Breast epithelium (tissue), 3 donors: ENCODE data around the gene PEX16.

ENCODE experiments used
- POLR2A ChIP-seq: fragments of 450-650 bp; IDR thresholded peaks from one replicate; pipeline ENCODE4 v1.6.1; 2016; ENCODE audit warnings: antibody characterized with exemption, mild to moderate bottlenecking, moderate library complexity
- POLR2AphosphoS5 ChIP-seq, 3 donors: sonication (generic); formaldehyde crosslinking; IDR thresholded peaks; one replicate each; pipeline ENCODE4 v1.6.1; 2017; ENCODE audit warnings: antibody characterized with exemption in 3 of 3
- TF ChIP-seq, protein P1 (sequence below), 3 donors: fragments of 450-650 bp; IDR thresholded peaks; one replicate each; pipeline ENCODE4 v1.5.1; 2016 to 2017; ENCODE audit warnings: antibody characterized with exemption in 3 of 3, mild to moderate bottlenecking in 3 of 3, moderate library complexity in 3 of 3

GRCh38 chr11:45907911-45908370 lies 9.7 kb downstream of the PEX16 start:
- no peak for TF ChIP-seq POLR2AphosphoS5 (IDR thresholded peaks at IDR 0.05)
- TF ChIP-seq, protein P1, sequence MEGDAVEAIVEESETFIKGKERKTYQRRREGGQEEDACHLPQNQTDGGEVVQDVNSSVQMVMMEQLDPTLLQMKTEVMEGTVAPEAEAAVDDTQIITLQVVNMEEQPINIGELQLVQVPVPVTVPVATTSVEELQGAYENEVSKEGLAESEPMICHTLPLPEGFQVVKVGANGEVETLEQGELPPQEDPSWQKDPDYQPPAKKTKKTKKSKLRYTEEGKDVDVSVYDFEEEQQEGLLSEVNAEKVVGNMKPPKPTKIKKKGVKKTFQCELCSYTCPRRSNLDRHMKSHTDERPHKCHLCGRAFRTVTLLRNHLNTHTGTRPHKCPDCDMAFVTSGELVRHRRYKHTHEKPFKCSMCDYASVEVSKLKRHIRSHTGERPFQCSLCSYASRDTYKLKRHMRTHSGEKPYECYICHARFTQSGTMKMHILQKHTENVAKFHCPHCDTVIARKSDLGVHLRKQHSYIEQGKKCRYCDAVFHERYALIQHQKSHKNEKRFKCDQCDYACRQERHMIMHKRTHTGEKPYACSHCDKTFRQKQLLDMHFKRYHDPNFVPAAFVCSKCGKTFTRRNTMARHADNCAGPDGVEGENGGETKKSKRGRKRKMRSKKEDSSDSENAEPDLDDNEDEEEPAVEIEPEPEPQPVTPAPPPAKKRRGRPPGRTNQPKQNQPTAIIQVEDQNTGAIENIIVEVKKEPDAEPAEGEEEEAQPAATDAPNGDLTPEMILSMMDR (IDR thresholded peaks at IDR 0.05): no peak
- TF ChIP-seq POLR2A: no peak
